Esophagus squamous epithelium (tissue), 4 donors: ENCODE data around the gene CORO1C.

Source experiments
- POLR2A ChIP-seq, 4 donors: fragments of 450-650 bp; IDR thresholded peaks; one replicate each; pipeline ENCODE4 v1.6.1; 2017; ENCODE audit warnings: antibody characterized with exemption in 4 of 4, mild to moderate bottlenecking in 4 of 4, moderate library complexity in 3 of 4
- TF ChIP-seq, protein P1 (sequence below), 6 experiments: fragments of 450-650 bp in 4 of 6; fragments of 200-600 bp in 2 of 6; sonication (generic) in 2 of 6; IDR thresholded peaks; one replicate each; pipeline ENCODE4 v1.5.1; 2016 to 2019; ENCODE audit warnings: antibody characterized with exemption in 6 of 6, mild to moderate bottlenecking in 4 of 6, moderate library complexity in 4 of 6

GRCh38 chr12:108777156-108777555, 45.8 kb upstream of the CORO1C start:
- TF ChIP-seq, protein P1, sequence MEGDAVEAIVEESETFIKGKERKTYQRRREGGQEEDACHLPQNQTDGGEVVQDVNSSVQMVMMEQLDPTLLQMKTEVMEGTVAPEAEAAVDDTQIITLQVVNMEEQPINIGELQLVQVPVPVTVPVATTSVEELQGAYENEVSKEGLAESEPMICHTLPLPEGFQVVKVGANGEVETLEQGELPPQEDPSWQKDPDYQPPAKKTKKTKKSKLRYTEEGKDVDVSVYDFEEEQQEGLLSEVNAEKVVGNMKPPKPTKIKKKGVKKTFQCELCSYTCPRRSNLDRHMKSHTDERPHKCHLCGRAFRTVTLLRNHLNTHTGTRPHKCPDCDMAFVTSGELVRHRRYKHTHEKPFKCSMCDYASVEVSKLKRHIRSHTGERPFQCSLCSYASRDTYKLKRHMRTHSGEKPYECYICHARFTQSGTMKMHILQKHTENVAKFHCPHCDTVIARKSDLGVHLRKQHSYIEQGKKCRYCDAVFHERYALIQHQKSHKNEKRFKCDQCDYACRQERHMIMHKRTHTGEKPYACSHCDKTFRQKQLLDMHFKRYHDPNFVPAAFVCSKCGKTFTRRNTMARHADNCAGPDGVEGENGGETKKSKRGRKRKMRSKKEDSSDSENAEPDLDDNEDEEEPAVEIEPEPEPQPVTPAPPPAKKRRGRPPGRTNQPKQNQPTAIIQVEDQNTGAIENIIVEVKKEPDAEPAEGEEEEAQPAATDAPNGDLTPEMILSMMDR (IDR thresholded peaks at IDR 0.05): no peak
- TF ChIP-seq POLR2A (IDR thresholded peaks at IDR 0.05): no peak
